ENCODE results near the gene KANSL1. TPM values are rescaled to one million over a fixed set of nuclear protein-coding genes. Genes with fewer than 3 reads are reported as not detected.

Gene KANSL1
- total RNA-seq, 4 donors from 2014 or later = 53.8 to 107 (median 60.6) TPM

- 92 to 93% methylated on average over 8 of the region's 8 CpGs for WGBS, 2 donors
- intact Hi-C loops (cut with DNase I; ENCODE audit: low total_unique reads) = no loop called here
- TF ChIP-seq POLR2A (IDR thresholded peaks at IDR 0.05) (no peak), CTCF (IDR thresholded peaks at IDR 0.05) (no peak)
- no peak for DNase-seq (ENCODE audit: low spot score in 2 of 2)
- H3K4me3 ChIP-seq (ENCODE audit: low read depth, poor library complexity, severe bottlenecking) = no peak overlapping the region
Measured at GRCh38 chr17:45994987-45995386, 198.2 kb downstream of the KANSL1 start.

GRCh38 chr17:45993962-45994627 is 199.1 kb downstream of the KANSL1 start:
- intact Hi-C loops (cut with DNase I; ENCODE audit: low total_unique reads) = no loop called here
- WGBS, 2 donors = 87 to 93% methylated on average over 16 of the region's 16 CpGs

GRCh38 chr17:45992904-45993303 is 200.3 kb downstream of the KANSL1 start:
- TF ChIP-seq CTCF (IDR thresholded peaks at IDR 0.05) = no peak
- TF ChIP-seq POLR2A (IDR thresholded peaks at IDR 0.05) = no peak
- no peak overlapping the region for H3K4me3 ChIP-seq (ENCODE audit: low read depth, poor library complexity, severe bottlenecking)
- intact Hi-C loops (cut with DNase I; ENCODE audit: low total_unique reads) = no loop called here
- no peak for DNase-seq (ENCODE audit: low spot score in 2 of 2)
- WGBS, 2 donors = 79 to 85% methylated on average over 7 to 10 of the region's 10 CpGs

More at GRCh38 chr17:45993962-45994627, 199.1 kb downstream of the KANSL1 start:
- no peak overlapping the region for H3K4me3 ChIP-seq (ENCODE audit: low read depth, poor library complexity, severe bottlenecking)
- no peak for DNase-seq (ENCODE audit: low spot score in 2 of 2)
- no peak for TF ChIP-seq CTCF (IDR thresholded peaks at IDR 0.05)
- no peak for TF ChIP-seq POLR2A (IDR thresholded peaks at IDR 0.05)

GRCh38 chr17:45992175-45992574 is 201.1 kb downstream of the KANSL1 start:
- intact Hi-C loops (cut with DNase I; ENCODE audit: low total_unique reads) = no loop called here
- H3K4me3 ChIP-seq (ENCODE audit: low read depth, poor library complexity, severe bottlenecking) = no peak overlapping the region
- 56 to 77% methylated on average over 6 of the region's 6 CpGs for WGBS, 2 donors
- no peak for DNase-seq (ENCODE audit: low spot score in 2 of 2)
- TF ChIP-seq POLR2A (IDR thresholded peaks at IDR 0.05) = no peak
- no peak for TF ChIP-seq CTCF (IDR thresholded peaks at IDR 0.05)

GRCh38 chr17:45991341-45991740 is 201.9 kb downstream of the KANSL1 start:
- no peak for TF ChIP-seq CTCF (IDR thresholded peaks at IDR 0.05)
- no peak for TF ChIP-seq POLR2A (IDR thresholded peaks at IDR 0.05)
- H3K4me3 ChIP-seq (ENCODE audit: low read depth, poor library complexity, severe bottlenecking) = no peak overlapping the region
- intact Hi-C loops (cut with DNase I; ENCODE audit: low total_unique reads) = no loop called here
- DNase-seq (ENCODE audit: low spot score in 2 of 2) = no peak
- 82 to 87% methylated on average over 10 of the region's 10 CpGs for WGBS, 2 donors

- DNase-seq (ENCODE audit: low spot score in 2 of 2) = no peak
- no peak overlapping the region for H3K4me3 ChIP-seq (ENCODE audit: low read depth, poor library complexity, severe bottlenecking)
- WGBS, 2 donors = 77 to 90% methylated on average over 6 of the region's 6 CpGs
- TF ChIP-seq POLR2A (IDR thresholded peaks at IDR 0.05) = no peak
- no peak for TF ChIP-seq CTCF (IDR thresholded peaks at IDR 0.05)
- intact Hi-C loops (cut with DNase I; ENCODE audit: low total_unique reads) = no loop called here
Measured at GRCh38 chr17:45990886-45991285, 202.3 kb downstream of the KANSL1 start.
